Stimulated activated CD8-positive, alpha-beta memory T cell treated with anti-CD3 and anti-CD28 coated beads, Interleukin-4, amount 100 ng/mL, for 4 hours (primary cell): ENCODE results near the gene USE1.

Experiments used
- DNase-seq, 2 donors: peaks; one replicate each; pipeline ENCODE4 v3.0.0-alpha.2; 2020; ENCODE audit warnings: low read depth in 2 of 2, low spot score in 1 of 2

Gene USE1

DNA sequence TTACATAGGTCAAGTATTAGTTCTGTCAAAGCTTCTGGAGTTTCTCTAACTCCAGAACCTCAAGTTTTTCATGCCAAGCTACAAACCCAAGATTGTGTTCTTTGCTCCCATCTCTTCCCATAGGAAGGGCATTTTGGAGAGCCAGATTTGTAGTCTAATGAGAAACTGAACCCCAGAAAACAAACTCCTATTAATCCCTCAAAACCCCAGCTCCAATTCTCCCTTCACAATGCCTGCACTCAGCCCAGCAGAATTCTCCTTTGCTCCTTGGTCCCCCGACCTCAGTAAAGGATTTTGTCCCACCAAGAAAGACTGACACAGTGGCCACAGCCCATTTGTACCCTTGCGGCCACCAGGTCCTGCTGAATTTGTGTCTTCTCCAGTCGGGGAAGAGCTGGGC is 41.0 kb downstream of the USE1 start:
- DNase-seq, result no peak

DNA sequence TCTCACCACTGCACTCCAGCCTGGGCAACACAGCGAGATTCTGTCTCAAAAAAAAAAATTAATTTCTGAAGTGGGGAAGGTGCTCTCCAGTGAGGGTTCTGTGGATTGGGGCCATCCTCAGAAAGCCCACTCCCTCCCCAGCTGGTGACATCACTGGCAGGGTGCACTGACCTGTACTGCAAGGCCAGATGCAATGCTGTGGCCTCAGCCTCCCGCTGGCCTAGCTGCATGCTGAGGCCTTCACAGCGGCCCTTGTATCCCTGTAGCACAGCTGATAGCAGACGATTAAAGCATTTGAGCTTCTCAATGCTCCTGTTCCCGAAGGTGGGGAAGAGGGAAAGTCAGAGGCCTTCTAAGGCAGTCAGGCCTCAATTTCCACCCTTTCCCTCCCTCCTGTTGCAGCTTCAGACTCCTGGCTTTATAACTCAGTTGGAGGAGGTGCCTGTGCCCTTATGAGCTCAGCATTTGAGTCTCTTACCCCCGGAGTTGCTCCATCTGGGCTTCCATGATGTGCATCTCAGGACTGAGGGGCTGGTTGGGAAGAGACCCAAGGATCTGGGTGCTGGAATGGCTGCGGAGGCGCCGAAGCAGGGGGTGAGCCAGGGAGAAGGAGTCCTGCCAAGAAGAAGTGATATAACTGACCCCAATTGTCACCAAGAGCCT is 44.1 kb downstream of the USE1 start:
- DNase-seq, result no peak

DNA sequence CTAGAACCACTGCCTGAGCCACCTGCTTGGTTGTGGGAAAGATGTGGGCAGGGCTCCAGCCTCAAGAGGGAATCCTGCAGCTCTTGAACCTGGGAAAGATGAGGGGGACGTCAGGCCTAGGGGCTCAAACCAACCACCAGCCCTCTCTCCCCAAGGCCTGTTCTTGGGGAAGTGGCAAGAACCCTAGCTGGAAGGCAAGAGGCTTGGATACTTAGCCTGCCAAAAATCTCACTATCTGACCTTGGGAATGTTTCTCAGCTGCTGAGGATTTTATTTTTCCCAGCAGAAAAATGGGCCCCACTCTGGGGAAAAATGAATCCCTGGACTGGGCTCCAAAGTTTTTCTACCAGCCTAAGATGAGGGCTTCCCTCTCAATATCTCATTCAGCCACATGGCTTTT is 44.8 kb downstream of the USE1 start:
- DNase-seq, result no peak

DNA sequence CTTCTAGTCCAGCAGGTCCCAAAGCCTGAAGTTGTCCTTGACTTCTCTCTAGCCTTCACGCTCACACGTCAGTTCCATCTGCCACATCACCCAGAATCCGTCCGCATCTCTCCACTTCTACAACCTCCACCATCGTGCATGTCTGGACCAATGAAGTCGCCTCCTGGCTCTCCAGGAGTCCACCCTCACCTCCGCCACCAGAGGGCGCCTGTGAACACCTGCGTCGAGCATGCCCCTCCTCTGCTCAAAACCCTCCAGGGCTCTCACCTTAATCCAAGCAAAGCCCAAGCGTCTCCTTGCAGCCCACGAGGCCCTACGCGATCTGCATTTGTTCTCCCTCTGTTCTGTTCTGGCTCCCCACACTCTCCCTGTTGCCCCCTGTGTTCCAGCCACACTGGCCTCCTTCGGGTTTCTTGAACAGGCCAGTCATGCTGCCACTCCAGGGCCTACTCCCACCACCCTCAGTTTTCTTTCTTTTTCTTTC is 45.7 kb downstream of the USE1 start:
- peak; percentile 74 to 85 for DNase-seq

DNA sequence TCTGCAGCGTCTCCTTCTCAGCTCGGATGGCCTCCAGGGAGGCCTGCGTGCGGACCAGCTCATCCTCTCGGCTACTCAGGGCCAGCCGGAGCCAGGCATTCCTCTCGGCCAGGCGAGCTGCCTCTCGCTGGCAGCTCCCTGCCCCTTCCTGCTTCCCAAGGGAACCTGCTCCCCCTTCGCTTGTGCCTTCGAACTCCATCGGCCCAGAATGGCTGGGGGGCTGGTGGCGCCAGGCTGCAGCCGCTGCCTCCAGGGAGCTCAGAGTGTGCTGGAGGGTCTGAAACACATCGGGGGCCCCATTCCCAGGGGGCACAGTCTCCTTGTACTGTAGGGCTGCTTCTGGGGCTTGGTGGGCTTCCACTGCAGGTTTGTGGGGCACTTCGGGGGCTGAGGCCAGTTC is 47.4 kb downstream of the USE1 start:
- no peak for DNase-seq

DNA sequence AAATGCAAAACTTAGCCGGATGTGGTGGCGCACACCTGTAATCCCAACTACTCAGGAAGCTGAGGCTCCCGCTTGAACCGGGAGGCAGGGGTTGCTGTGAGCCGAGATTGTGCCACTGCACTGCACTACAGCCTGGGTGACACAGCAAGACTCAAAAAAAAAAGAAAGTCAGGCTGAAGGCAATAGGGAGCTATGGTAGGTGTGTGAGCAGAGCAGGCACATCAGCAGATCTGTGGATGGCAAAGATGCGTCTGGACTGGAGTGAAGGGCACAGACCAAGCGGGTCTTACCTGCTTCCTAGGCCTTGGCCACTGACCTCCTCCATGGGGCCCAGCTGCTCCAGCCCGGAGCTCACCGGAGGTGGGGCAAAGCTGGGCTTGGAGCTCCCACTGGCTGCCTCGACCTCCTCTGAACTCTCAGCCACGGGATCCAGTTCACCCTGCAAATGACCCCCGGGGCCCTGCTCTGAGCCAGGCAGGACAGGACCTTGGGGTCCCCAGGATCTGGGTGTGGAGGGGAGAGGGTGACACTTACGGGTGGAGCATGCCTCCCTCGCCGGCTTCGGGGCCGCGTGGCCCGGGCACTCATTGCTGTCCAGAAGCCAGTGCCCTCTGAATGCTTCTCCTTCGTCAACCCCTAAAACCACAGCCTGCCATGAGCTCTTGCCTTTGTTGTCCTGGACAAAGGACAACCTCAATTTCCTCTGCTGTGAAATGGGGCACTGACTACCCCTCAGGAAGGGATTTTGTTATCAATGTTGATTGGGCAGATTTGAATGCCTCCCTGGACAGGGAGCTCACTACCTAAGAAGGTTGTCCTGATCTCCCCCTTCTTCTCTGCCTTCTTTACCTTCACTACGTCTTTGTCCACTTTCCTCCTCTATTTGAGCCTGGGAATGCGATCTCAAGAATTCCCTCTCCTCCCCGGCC is 48.8 kb downstream of the USE1 start:
- no peak for DNase-seq

DNA sequence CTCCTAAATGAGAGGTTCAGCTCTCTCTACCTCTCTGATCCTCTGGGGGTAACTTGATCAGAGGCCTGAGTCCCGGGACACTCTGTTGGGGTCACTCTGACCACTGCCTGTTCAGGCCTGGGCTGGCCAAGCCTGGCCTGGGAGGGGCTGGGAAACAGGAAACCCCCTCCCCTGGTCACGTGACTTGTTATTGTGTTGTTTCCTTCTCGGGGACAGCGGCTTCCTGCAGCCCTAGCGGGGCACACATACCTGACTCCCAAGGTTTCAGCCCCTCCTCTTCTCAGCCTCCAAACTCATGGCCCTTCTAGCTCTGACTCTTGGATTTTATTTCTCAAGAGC is 49.5 kb downstream of the USE1 start, which contains the start of gene USHBP1:
Gene USHBP1, minus strand, starts transcription at position 105 of the 339 bp plus-strand sequence. CDS start 446 bp downstream, outside the sequence.
- no peak for DNase-seq

DNA sequence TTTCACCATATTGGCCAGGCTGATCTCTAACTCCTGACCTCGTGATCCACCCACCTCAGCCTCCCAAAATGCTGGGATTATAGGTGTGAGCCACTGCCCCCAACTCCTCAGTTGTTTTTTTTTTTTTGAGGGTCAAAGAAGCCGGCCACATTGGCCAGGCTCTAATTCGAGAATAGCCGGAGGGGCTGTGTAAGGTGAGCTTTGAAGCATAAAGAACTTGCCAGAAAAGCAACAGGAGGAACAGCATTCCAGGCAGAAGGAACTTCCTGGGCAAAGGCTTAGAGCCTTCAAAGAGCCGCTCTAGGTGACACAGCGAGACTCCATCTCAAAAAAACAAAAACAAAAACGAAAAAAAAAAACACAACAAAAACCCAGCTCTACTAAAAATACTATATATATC is 50.9 kb downstream of the USE1 start:
- no peak for DNase-seq

DNA sequence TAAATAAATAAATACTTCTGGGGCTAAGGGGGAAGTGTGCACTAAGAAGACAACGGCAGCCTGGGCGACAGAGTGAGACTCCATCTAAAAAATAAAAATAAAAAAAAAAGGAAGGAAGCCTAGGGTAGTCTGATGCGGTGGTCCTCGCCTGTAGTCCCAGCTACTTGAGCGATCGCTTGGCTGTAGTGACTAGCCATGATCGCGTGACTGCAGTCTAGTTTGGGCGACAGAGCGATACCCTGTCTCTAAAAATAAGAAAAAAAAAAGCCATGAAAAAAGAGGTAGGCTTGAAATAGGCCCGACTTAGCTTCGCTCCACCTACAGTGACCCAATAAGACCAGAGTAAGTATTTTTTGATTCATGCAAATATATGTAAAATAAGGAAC is 51.4 kb downstream of the USE1 start:
- no peak for DNase-seq

DNA sequence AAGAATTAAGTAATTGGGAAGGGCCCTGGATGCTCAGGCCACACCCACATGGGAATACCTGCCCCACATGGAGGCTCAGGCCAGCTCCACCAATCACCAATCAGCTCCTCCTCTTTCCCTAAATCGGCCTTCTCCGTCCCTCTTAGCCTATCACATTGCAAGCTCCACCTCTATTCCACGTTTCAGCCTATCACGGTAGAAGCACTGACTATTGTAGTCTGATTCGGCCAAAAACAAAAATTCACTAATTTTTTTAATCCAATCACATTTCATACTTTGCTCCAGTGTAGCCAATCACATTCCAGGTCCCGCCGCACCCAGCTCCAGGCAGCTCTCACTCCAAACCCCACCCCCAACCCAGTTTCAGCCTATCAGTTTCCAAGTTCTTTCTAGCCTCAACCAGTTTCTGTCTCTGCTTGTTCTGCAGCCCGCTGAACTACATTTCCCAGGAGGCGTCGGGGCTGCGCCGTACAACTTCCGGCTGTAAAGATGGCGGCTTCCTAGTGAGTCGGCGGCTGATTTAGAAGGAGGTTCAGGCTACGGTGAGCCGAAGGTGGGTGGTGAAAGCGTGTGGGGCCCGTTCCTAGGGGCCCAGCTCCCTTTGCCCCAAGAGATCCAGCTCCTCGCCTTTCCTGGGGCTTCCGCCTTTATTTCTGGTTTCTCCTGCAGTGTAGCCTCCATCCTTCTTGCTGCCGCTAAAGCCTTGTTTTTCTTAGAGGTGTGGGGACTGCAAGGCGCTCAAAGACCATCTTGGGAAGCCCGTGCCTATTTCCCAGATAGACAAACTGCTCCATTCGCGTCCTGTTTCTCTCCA is 52.0 kb downstream of the USE1 start, which contains the start of gene BABAM1:
Gene BABAM1, plus strand, starts transcription at position 469 of the 814 bp plus-strand sequence. CDS start 1,364 bp downstream, outside the sequence.
- DNase-seq, result peak; percentile 77 to 89

DNA sequence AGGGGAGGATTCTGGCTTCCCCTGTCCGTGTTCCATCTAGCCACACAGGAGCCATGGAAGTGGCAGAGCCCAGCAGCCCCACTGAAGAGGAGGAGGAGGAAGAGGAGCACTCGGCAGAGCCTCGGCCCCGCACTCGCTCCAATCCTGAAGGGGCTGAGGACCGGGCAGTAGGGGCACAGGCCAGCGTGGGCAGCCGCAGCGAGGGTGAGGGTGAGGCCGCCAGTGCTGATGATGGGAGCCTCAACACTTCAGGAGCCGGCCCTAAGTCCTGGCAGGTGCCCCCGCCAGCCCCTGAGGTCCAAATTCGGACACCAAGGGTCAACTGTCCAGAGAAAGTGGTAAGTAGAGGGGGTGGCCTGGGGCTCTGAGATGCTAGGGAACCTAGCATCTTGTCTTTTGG is 53.6 kb downstream of the USE1 start:
- no peak for DNase-seq
